IMR-90 (cell line): ENCODE data around the gene TAGLN2.

Source experiments
- CEBPB ChIP-seq: IDR thresholded peaks from 2 replicates; pipeline ENCODE4 v1.6.1; 2012; ENCODE audit warnings: low read depth, low read length, improper control_type of control experiment
- CHD1 ChIP-seq: IDR thresholded peaks from 2 replicates; pipeline ENCODE4 v1.6.1; 2012; ENCODE audit warnings: low read depth, low read length, improper control_type of control experiment
- FOS ChIP-seq: fragments of 150-350 bp; IDR thresholded peaks from 2 replicates; pipeline ENCODE4 v1.6.1; 2016; ENCODE audit warnings: low read depth, low read length
- MAFK ChIP-seq: IDR thresholded peaks from 2 replicates; pipeline ENCODE4 v1.6.1; 2012; ENCODE audit warnings: low read depth, low read length, improper control_type of control experiment
- MAZ ChIP-seq: IDR thresholded peaks from 2 replicates; pipeline ENCODE4 v1.6.1; 2012; ENCODE audit warnings: low read depth, mild to moderate bottlenecking, low read length, improper control_type of control experiment, moderate library complexity, borderline replicate concordance
- NFE2L2 ChIP-seq: fragments of 150-350 bp; IDR thresholded peaks from 2 replicates; pipeline ENCODE4 v1.6.1; 2016; ENCODE audit warnings: low read depth, mild to moderate bottlenecking, low read length
- POLR2A ChIP-seq: IDR thresholded peaks from 2 replicates; pipeline ENCODE4 v1.6.1; 2012; ENCODE audit warnings: mild to moderate bottlenecking, low read depth, low read length
- RAD21 ChIP-seq: IDR thresholded peaks from 2 replicates; pipeline ENCODE4 v1.6.1; 2012; ENCODE audit warnings: low read length, improper control_type of control experiment
- RCOR1 ChIP-seq: IDR thresholded peaks from 2 replicates; pipeline ENCODE4 v1.6.1; 2012; ENCODE audit warnings: mild to moderate bottlenecking, low read length, improper control_type of control experiment; ENCODE audit not compliant: insufficient replicate concordance
- RFX5 ChIP-seq: IDR thresholded peaks from 2 replicates; pipeline ENCODE4 v1.8.0; 2012; ENCODE audit warnings: low read depth, mild to moderate bottlenecking, low read length, moderate library complexity
- SMC3 ChIP-seq: fragments of 150-350 bp; IDR thresholded peaks from 2 replicates; pipeline ENCODE4 v1.6.1; 2016; ENCODE audit warnings: low read depth, mild to moderate bottlenecking, antibody characterized with exemption, low read length, moderate library complexity
- TF ChIP-seq, protein P1 (sequence below): conservative IDR thresholded peaks from 2 replicates; pipeline ENCODE4 v1.5.1; 2012; ENCODE audit warnings: mild to moderate bottlenecking, low read depth, low read length, improper control_type of control experiment
- TF ChIP-seq, protein P2 (sequence below): fragments of 150-350 bp; IDR thresholded peaks from 2 replicates; pipeline ENCODE4 v1.6.1; 2016; ENCODE audit warnings: low read depth, mild to moderate bottlenecking, low read length, moderate library complexity, borderline replicate concordance
- TF ChIP-seq, protein P3 (sequence below): fragments of 150-350 bp; IDR thresholded peaks from 2 replicates; pipeline ENCODE4 v1.6.1; 2017; ENCODE audit warnings: mild to moderate bottlenecking, antibody characterized with exemption, low read length, low read depth

DNA sequence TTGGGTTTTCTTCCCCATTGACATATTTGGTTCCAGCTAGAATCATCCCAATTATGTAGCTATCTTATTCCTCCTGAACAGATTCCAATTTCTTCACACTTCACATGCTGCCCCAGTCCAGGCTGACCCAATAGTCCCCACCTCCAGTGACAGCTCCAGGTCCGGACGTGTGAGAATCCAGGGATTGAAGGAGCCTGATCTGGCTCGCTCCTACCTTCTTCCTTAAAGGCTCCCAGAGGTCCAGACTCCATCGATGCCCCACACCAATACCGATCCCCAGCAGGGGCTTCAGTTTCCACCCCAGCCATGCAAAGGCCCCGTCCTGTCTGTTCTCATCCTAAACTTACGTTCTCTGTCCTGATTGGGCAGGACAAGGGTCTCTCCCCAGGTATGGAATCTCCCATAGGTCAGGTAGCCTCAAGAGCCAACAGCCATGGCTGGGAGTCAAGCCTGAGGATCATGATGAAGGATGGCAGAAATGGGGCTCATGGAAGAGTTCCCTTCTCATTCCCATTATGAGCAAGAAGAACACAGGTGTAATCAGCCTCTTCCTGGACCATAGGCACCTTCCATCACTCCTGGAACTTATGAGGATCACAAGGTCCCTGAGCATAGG is 49.2 kb upstream of the TAGLN2 start:
- TF ChIP-seq SMC3 = no peak
- TF ChIP-seq, protein P1, sequence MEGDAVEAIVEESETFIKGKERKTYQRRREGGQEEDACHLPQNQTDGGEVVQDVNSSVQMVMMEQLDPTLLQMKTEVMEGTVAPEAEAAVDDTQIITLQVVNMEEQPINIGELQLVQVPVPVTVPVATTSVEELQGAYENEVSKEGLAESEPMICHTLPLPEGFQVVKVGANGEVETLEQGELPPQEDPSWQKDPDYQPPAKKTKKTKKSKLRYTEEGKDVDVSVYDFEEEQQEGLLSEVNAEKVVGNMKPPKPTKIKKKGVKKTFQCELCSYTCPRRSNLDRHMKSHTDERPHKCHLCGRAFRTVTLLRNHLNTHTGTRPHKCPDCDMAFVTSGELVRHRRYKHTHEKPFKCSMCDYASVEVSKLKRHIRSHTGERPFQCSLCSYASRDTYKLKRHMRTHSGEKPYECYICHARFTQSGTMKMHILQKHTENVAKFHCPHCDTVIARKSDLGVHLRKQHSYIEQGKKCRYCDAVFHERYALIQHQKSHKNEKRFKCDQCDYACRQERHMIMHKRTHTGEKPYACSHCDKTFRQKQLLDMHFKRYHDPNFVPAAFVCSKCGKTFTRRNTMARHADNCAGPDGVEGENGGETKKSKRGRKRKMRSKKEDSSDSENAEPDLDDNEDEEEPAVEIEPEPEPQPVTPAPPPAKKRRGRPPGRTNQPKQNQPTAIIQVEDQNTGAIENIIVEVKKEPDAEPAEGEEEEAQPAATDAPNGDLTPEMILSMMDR = no peak
- TF ChIP-seq POLR2A = no peak
- no peak for TF ChIP-seq FOS
- no peak for TF ChIP-seq MAFK
- TF ChIP-seq MAZ = no peak
- TF ChIP-seq CEBPB = no peak
- no peak for TF ChIP-seq RFX5
- no peak for TF ChIP-seq NFE2L2
- TF ChIP-seq, protein P2, sequence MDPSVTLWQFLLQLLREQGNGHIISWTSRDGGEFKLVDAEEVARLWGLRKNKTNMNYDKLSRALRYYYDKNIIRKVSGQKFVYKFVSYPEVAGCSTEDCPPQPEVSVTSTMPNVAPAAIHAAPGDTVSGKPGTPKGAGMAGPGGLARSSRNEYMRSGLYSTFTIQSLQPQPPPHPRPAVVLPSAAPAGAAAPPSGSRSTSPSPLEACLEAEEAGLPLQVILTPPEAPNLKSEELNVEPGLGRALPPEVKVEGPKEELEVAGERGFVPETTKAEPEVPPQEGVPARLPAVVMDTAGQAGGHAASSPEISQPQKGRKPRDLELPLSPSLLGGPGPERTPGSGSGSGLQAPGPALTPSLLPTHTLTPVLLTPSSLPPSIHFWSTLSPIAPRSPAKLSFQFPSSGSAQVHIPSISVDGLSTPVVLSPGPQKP = no peak
- no peak for TF ChIP-seq RAD21
- TF ChIP-seq, protein P3, sequence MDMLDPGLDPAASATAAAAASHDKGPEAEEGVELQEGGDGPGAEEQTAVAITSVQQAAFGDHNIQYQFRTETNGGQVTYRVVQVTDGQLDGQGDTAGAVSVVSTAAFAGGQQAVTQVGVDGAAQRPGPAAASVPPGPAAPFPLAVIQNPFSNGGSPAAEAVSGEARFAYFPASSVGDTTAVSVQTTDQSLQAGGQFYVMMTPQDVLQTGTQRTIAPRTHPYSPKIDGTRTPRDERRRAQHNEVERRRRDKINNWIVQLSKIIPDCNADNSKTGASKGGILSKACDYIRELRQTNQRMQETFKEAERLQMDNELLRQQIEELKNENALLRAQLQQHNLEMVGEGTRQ = no peak
- no peak for TF ChIP-seq CHD1
- no peak for TF ChIP-seq RCOR1
